Parathyroid adenoma (tissue), 2 donors: ENCODE measurements around the gene AFMID.

Experiments used
- H2AFZ ChIP-seq: fragments of 300-600 bp; sonication (generic); one replicate; pipeline ENCODE4 v1.7.0; 2017; ENCODE audit warnings: antibody characterized with exemption, mild to moderate bottlenecking
- H3K27ac ChIP-seq: fragments of 300-600 bp; sonication (generic); one replicate; pipeline ENCODE4 v1.7.0; 2017
- H3K27me3 ChIP-seq: fragments of 300-600 bp; sonication (generic); one replicate; pipeline ENCODE4 v1.7.0; 2017; ENCODE audit warnings: low read length; ENCODE audit not compliant: control insufficient read depth, insufficient read depth
- H3K36me3 ChIP-seq: fragments of 300-600 bp; sonication (generic); one replicate; pipeline ENCODE4 v1.7.0; 2017; ENCODE audit warnings: low read length; ENCODE audit not compliant: control insufficient read depth, insufficient read depth
- H3K4me1 ChIP-seq: fragments of 300-600 bp; sonication (generic); one replicate; pipeline ENCODE4 v1.7.0; 2017; ENCODE audit warnings: control low read depth
- H3K4me2 ChIP-seq: fragments of 300-600 bp; sonication (generic); one replicate; pipeline ENCODE4 v1.7.0; 2017; ENCODE audit warnings: low read length
- H3K4me3 ChIP-seq: fragments of 300-600 bp; sonication (generic); one replicate; pipeline ENCODE4 v1.7.0; 2017; ENCODE audit warnings: low read depth, low read length
- H3K79me2 ChIP-seq: fragments of 300-600 bp; sonication (generic); one replicate; pipeline ENCODE4 v1.7.0; 2017; ENCODE audit warnings: control low read depth
- H3K9ac ChIP-seq: fragments of 300-600 bp; sonication (generic); one replicate; pipeline ENCODE4 v1.7.0; 2017; ENCODE audit warnings: mild to moderate bottlenecking
- H3K9me3 ChIP-seq: fragments of 300-600 bp; sonication (generic); one replicate; pipeline ENCODE4 v1.7.0; 2017; ENCODE audit warnings: low read length; ENCODE audit not compliant: control insufficient read depth
- TF ChIP-seq, protein P1 (sequence below): fragments of 300-600 bp; sonication (generic); IDR thresholded peaks from one replicate; pipeline ENCODE4 v1.7.0; 2017; ENCODE audit warnings: antibody characterized with exemption, mild to moderate bottlenecking
- donor health status: primary hyperparathyroidism.

The AFMID gene

GRCh38 chr17:78140169-78141051 is 46.8 kb upstream of the AFMID start:
- Histone ChIP-seq H2AFZ (no peak overlapping the region), H3K27ac (no peak overlapping the region), H3K9me3 (no peaks in the 10 kb centered on the region), H3K27me3 (no peaks in the 10 kb centered on the region), H3K4me1 (no peaks in the 10 kb centered on the region), H3K9ac (no peak overlapping the region), H3K4me3 (no peak overlapping the region), H3K4me2 (no peak overlapping the region), H3K36me3 (no peaks in the 10 kb centered on the region), H3K79me2 (no peaks in the 10 kb centered on the region)
- TF ChIP-seq, protein P1, sequence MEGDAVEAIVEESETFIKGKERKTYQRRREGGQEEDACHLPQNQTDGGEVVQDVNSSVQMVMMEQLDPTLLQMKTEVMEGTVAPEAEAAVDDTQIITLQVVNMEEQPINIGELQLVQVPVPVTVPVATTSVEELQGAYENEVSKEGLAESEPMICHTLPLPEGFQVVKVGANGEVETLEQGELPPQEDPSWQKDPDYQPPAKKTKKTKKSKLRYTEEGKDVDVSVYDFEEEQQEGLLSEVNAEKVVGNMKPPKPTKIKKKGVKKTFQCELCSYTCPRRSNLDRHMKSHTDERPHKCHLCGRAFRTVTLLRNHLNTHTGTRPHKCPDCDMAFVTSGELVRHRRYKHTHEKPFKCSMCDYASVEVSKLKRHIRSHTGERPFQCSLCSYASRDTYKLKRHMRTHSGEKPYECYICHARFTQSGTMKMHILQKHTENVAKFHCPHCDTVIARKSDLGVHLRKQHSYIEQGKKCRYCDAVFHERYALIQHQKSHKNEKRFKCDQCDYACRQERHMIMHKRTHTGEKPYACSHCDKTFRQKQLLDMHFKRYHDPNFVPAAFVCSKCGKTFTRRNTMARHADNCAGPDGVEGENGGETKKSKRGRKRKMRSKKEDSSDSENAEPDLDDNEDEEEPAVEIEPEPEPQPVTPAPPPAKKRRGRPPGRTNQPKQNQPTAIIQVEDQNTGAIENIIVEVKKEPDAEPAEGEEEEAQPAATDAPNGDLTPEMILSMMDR: no peak

DNA sequence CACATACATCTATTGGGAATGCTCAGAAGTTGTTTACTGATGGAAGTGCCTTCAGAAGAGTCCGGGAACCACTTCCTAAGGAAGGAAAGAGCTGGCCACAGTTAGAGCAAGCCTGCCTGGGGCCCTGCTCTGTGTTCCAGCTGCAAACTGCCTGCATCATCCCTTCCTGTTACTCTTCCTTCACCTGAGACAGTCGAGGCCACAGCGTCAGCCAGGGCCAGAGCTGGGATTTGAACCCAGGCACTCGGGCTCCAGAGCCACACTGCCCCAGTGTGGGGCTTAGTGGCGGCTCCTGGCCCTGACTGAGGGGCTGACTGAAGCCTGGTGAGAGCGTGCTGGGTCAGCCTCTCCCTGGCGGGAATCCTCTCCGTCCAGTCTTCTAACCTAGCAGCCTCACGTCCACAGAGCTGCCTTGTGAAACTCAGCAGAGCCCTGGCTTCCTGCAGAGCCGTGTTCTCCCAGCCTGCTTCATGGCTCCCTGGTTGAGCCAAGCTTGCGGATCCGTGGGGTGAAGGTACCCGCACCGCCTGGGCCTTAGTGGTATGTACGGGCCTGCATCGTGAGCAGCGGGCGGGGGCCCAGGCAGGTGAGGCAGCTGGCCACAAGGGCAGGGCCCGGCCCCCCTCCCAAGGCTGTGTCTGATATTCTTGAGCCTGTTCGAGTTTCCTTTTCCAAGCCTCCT is 45.6 kb upstream of the AFMID start:
- H3K4me1 ChIP-seq: no peaks in the 10 kb centered on the region
- no peak overlapping the region for H3K27ac ChIP-seq

DNA sequence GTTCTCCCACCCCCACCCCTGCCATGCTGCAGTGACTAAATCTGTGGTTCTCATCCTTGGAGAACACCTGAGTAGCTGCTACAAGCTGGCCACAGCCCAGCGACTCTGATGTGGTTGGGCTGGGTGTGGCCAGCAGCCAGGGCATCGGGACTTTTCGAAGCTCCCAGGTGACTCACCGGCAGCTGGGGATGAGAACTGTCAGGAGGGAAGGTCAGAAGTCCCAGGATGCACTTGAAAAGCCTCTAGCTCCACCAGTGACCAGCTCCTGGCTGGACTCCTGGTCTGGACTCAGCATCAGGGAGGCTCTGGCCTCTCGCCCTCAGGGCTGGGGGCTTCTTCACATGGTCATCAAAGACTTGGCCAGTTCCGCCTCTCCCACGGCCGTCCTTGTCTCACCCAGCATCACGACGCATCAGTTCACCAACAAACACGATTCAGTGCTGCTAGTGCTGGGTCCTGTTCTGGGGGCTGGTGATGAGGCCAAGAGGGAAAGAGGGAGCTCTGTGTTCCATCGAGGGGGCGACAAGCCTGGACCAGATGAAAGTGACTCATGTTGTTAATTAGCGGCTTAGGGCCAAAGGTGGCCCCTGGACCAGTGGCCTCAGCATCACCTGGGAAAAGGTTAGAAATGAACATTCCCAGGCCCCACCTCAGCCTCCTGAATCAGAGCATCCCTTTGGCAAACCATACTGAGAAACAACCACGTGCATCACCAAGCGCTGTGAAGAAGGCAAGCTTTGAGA is 44.9 kb upstream of the AFMID start:
- H3K9ac ChIP-seq: no peak overlapping the region
- TF ChIP-seq, protein P1: no peak
- no peaks in the 10 kb centered on the region for H3K27me3 ChIP-seq
- H3K27ac ChIP-seq: no peak overlapping the region
- no peak overlapping the region for H3K4me3 ChIP-seq
- H3K79me2 ChIP-seq: no peaks in the 10 kb centered on the region
- no peaks in the 10 kb centered on the region for H3K9me3 ChIP-seq
- no peak overlapping the region for H2AFZ ChIP-seq
- H3K4me2 ChIP-seq: no peak overlapping the region
- H3K4me1 ChIP-seq: no peaks in the 10 kb centered on the region
- H3K36me3 ChIP-seq: no peaks in the 10 kb centered on the region

More for the DNA sequence above, 45.6 kb upstream of the AFMID start:
- TF ChIP-seq, protein P1: no peak
- Histone ChIP-seq H3K36me3 (no peaks in the 10 kb centered on the region), H3K79me2 (no peaks in the 10 kb centered on the region), H3K4me2 (no peak overlapping the region), H2AFZ (no peak overlapping the region), H3K27me3 (no peaks in the 10 kb centered on the region), H3K9ac (no peak overlapping the region), H3K9me3 (no peaks in the 10 kb centered on the region), H3K4me3 (no peak overlapping the region)

GRCh38 chr17:78143214-78144146 is 43.7 kb upstream of the AFMID start:
- H3K9me3 ChIP-seq: no peaks in the 10 kb centered on the region
- no peak overlapping the region for H3K4me2 ChIP-seq
- no peak overlapping the region for H3K9ac ChIP-seq
- H3K4me3 ChIP-seq: no peak overlapping the region
- H3K79me2 ChIP-seq: no peaks in the 10 kb centered on the region
- TF ChIP-seq, protein P1: no peak
- H2AFZ ChIP-seq: no peak overlapping the region
- H3K36me3 ChIP-seq: no peaks in the 10 kb centered on the region
- no peaks in the 10 kb centered on the region for H3K4me1 ChIP-seq
- H3K27ac ChIP-seq: no peak overlapping the region
- H3K27me3 ChIP-seq: no peaks in the 10 kb centered on the region
